GM18507 (cell line): ENCODE data around the gene TMEM184B.

ENCODE experiments used
- DNase-seq: peaks from one replicate; pipeline ENCODE4 v3.0.0; 2011; ENCODE audit warnings: low read depth; ENCODE audit not compliant: insufficient read length; ENCODE audit errors: extremely low spot score
- FAIRE-seq: peaks from 2 replicates; lab custom pipeline; 2011; peaks lifted over from hg19 to GRCh38; lab: Jason Lieb, UNC

The TMEM184B gene

DNA sequence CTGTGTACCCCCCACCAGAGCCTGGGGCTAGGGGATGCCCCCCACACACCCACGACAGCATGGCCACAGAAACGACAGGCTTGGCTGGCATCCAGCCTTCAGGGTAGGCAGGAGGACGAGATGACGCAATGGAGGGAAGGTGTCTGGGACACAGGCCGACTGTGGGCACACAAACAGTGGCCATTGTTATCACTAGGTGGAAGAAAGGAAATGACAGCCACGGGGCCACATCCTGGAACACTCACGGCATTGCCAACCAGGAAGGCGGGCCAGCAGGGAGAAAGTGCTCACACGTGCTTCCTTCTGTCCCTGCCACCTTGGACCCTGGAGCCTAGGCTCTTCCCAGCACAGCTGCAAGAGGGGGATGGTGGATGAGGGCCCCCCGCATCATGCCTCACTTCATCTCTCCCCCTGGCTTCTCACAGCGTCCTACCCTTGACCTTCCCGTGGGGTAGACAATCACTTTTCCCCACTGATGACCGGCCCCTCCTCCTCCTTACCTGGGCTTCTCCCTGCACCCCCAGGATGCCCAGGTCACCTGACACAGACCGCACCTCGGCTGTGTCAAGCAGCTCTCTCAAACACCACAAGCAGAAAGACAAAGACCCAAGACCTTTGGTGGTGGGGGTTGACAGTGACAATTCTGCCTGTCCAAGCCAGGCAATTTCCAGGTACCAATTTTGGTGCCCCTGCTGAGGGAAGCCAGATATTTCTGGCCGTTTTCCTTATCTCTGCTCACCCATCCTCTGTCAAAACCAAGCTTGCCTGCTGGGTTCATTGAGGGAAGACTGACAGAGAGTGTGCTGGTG, 99.8 kb downstream of the TMEM184B start:
- no peak for DNase-seq
- FAIRE-seq: no peak

DNA sequence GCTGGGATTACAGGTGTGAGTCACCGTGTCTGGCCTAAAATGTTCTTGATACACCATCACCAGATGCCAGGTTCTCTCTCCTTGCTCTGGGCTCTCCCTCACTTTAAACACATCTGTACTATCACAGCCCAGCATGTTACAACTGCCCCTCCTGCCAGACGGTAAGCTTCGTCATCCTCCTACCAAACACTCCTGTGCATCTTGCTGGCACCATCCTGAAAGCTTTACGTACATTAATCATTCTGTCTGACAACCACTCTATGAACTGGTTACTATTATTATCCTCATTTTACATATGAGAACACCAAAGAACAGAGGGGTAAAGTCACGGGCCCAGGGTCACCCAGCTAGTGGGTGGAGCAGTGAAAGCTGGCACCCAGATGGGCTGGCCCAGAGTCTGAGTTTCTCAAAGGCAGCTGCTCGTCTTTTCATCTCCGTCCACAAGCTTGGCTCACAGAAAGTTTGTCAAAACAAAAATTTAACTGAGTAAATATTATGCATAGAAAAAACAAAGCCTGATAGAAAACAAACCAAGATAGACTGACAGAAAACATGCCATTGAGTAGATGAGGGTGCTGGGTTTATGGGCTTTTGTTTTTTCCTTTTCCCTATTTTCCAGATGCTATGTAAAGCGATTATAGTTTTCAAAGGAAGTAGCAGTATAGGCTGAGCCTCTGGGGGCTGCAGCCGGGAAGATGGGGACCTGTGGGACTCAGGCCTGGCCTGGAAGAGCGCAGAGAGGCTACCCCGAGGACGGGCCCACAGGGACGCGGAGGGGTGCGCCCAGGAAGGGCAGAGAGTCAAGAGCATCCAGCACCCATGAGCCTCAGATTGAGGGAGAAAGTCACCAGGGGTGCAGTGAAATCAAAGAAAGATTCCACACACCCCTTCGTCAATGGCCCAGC, 100.6 kb downstream of the TMEM184B start:
- FAIRE-seq: no peak

DNA sequence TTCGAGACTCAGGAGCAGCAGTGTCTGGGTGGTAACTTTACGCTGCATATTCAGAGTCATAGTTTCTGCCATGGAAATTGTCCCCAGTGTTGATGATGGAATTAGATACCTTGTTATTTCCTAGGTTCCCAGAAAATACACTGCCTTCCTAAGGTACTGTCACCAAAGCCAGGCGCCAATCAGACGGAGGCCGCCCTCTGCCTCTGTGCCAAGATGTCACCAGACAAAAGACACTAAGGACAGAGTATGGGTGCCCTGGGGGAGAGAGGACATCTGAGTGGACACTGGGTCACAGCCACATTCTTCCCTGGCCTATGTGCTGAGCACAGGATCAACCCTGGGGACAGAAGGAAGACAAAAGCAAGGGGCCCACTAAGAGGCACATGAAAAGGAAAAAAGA, 102.3 kb downstream of the TMEM184B start:
- no peak for DNase-seq
- no peak for FAIRE-seq

More for the DNA sequence above, 100.6 kb downstream of the TMEM184B start:
- no peak for DNase-seq
